H9 (cell line): ENCODE results near the gene ZNF134. TPM values are rescaled to one million over a fixed set of nuclear protein-coding genes. Genes with fewer than 3 reads are reported as not detected.

Experiments used
- DNase-seq: peaks from one replicate; pipeline ENCODE4 v3.0.0-alpha.2; 2017
- H2AFZ ChIP-seq: one replicate; pipeline ENCODE4 v1.6.1; 2013; ENCODE audit warnings: mild to moderate bottlenecking, low read length, control low read depth, moderate library complexity
- H2AK5ac ChIP-seq: 2 replicates; pipeline ENCODE4 v1.6.1; 2013; ENCODE audit warnings: low read length, control low read depth, mixed read lengths; ENCODE audit not compliant: insufficient read length
- H2BK120ac ChIP-seq: one replicate; pipeline ENCODE4 v1.6.1; 2013; ENCODE audit warnings: low read depth, mild to moderate bottlenecking, low read length, control low read depth, inconsistent platforms; ENCODE audit not compliant: poor library complexity, severe bottlenecking
- H2BK12ac ChIP-seq: 2 replicates; pipeline ENCODE4 v1.6.1; 2013; ENCODE audit warnings: low read length, control low read depth, mixed read lengths, low read depth; ENCODE audit not compliant: insufficient read length
- H2BK15ac ChIP-seq: 2 replicates; pipeline ENCODE4 v1.6.1; 2013; ENCODE audit warnings: low read depth, low read length, control low read depth
- H2BK20ac ChIP-seq: one replicate; pipeline ENCODE4 v1.6.1; 2013; ENCODE audit warnings: low read depth, mild to moderate bottlenecking, low read length, control low read depth, inconsistent platforms; ENCODE audit not compliant: poor library complexity, severe bottlenecking
- H2BK5ac ChIP-seq: 2 replicates; pipeline ENCODE4 v1.6.1; 2013; ENCODE audit warnings: low read length, control low read depth, mixed read lengths; ENCODE audit not compliant: insufficient read length
- H3K14ac ChIP-seq: 2 replicates; pipeline ENCODE4 v1.6.1; 2013; ENCODE audit warnings: low read length, control low read depth; ENCODE audit not compliant: insufficient read depth
- H3K18ac ChIP-seq: 2 replicates; pipeline ENCODE4 v1.6.1; 2013; ENCODE audit warnings: low read depth, mild to moderate bottlenecking, mixed read lengths, low read length, control low read depth; ENCODE audit not compliant: insufficient read length
- H3K23ac ChIP-seq: 2 replicates; pipeline ENCODE4 v1.6.1; 2013; ENCODE audit warnings: low read length, control low read depth, mixed read lengths, low read depth; ENCODE audit not compliant: insufficient read length
- H3K23me2 ChIP-seq: 2 replicates; pipeline ENCODE4 v1.6.1; 2013; ENCODE audit warnings: low read depth, mild to moderate bottlenecking, mixed read lengths, low read length, control low read depth; ENCODE audit not compliant: insufficient read length, poor library complexity, severe bottlenecking
- H3K27ac ChIP-seq: 2 replicates; pipeline ENCODE4 v1.5.1; 2013; ENCODE audit warnings: low read length, control low read depth, mixed read lengths, low read depth; ENCODE audit not compliant: insufficient read length
- H3K27me3 ChIP-seq: 2 replicates; pipeline ENCODE4 v1.6.1; 2013; ENCODE audit warnings: low read length, control low read depth, inconsistent platforms; ENCODE audit not compliant: insufficient read depth
- H3K4ac ChIP-seq: 2 replicates; pipeline ENCODE4 v1.6.1; 2013; ENCODE audit warnings: low read depth, mild to moderate bottlenecking, control low read depth, inconsistent platforms, low read length, moderate library complexity
- H3K4me1 ChIP-seq: 2 replicates; pipeline ENCODE4 v1.6.1; 2013; ENCODE audit warnings: low read length, control low read depth, inconsistent platforms; ENCODE audit not compliant: insufficient read depth
- H3K4me2 ChIP-seq: 2 replicates; pipeline ENCODE4 v1.6.1; 2013; ENCODE audit warnings: low read length, control low read depth, mixed read lengths; ENCODE audit not compliant: insufficient read length, insufficient read depth
- H3K56ac ChIP-seq: 2 replicates; pipeline ENCODE4 v1.6.1; 2013; ENCODE audit warnings: low read depth, mild to moderate bottlenecking, mixed read lengths, low read length, control low read depth; ENCODE audit not compliant: insufficient read length
- H3K79me1 ChIP-seq: 2 replicates; pipeline ENCODE4 v1.6.1; 2013; ENCODE audit warnings: low read depth, mild to moderate bottlenecking, moderate library complexity, low read length, control low read depth, inconsistent platforms; ENCODE audit not compliant: insufficient read depth, poor library complexity, severe bottlenecking
- H3K79me2 ChIP-seq: 2 replicates; pipeline ENCODE4 v1.6.1; 2013; ENCODE audit warnings: low read length, control low read depth, inconsistent platforms; ENCODE audit not compliant: insufficient read depth
- H3K9ac ChIP-seq: 2 replicates; pipeline ENCODE4 v1.6.1; 2013; ENCODE audit warnings: low read length, control low read depth, mixed read lengths; ENCODE audit not compliant: insufficient read length; ENCODE audit errors: extremely low read depth
- H3K9me3 ChIP-seq: one replicate; pipeline ENCODE4 v1.6.1; 2013; ENCODE audit warnings: low read depth, low read length, inconsistent platforms; ENCODE audit not compliant: control insufficient read depth
- H3T11ph ChIP-seq: one replicate; pipeline ENCODE4 v1.6.1; 2013; ENCODE audit warnings: mild to moderate bottlenecking, low read length, control low read depth, inconsistent platforms
- H4K20me1 ChIP-seq: one replicate; pipeline ENCODE4 v1.6.1; 2013; ENCODE audit not compliant: control insufficient read depth, insufficient read length, insufficient read depth
- H4K5ac ChIP-seq: 2 replicates; pipeline ENCODE4 v1.6.1; 2013; ENCODE audit warnings: low read depth, mild to moderate bottlenecking, mixed read lengths, low read length, control low read depth; ENCODE audit not compliant: insufficient read length
- H4K8ac ChIP-seq: replicated peaks from 2 replicates; pipeline ENCODE4 v1.6.1; 2013; ENCODE audit warnings: low read length, control low read depth, mixed read lengths, low read depth; ENCODE audit not compliant: insufficient read length
- H4K91ac ChIP-seq: 2 replicates; pipeline ENCODE4 v1.6.1; 2013; ENCODE audit warnings: low read depth, mild to moderate bottlenecking, moderate library complexity, mixed read lengths, low read length, control low read depth; ENCODE audit not compliant: insufficient read length
- H3K27ac Mint-ChIP-seq, 3 experiments: 2 replicates in 2 of 3; 3 replicates in 1 of 3; pipeline ENCODE4 v1.8.0; 2020 to 2021; ENCODE audit warnings: mixed read lengths in 3 of 3, mild to moderate bottlenecking in 1 of 3, moderate library complexity in 1 of 3
- H3K27me3 Mint-ChIP-seq: 2 replicates; pipeline ENCODE4 v1.8.0; 2021; ENCODE audit warnings: low read depth, mild to moderate bottlenecking, moderate library complexity, mixed read lengths
- H3K36me3 Mint-ChIP-seq, 3 experiments: 2 replicates in 2 of 3; 3 replicates in 1 of 3; pipeline ENCODE4 v1.8.0; 2020 to 2021; ENCODE audit warnings: low read depth in 3 of 3, mixed read lengths in 3 of 3; ENCODE audit not compliant: insufficient read depth in 1 of 3
- H3K4me1 Mint-ChIP-seq, 2 experiments: 2 replicates each; pipeline ENCODE4 v1.8.0; 2020; ENCODE audit warnings: mixed read lengths in 2 of 2
- H3K4me3 Mint-ChIP-seq, 2 experiments: 2 replicates in 1 of 2; 3 replicates in 1 of 2; pipeline ENCODE4 v1.8.0; 2020 to 2021; ENCODE audit warnings: mild to moderate bottlenecking in 2 of 2, mixed read lengths in 2 of 2, moderate library complexity in 1 of 2
- H3K9me3 Mint-ChIP-seq, 2 experiments: 2 replicates in 1 of 2; 3 replicates in 1 of 2; pipeline ENCODE4 v1.8.0; 2020; ENCODE audit warnings: mild to moderate bottlenecking in 2 of 2, mixed read lengths in 2 of 2, moderate library complexity in 1 of 2
- CTCF ChIP-seq: fragments of 200-600 bp; sonication (generic); conservative IDR thresholded peaks from 3 replicates; pipeline ENCODE4 v1.8.0; 2021; ENCODE audit warnings: antibody characterized with exemption, mild to moderate bottlenecking
- WGBS: extraction: QIAGEN DNeasy Blood & Tissue Kit; methylation state at CpG from one replicate; pipeline ENCODE4 v1.1.7; 2013; ENCODE audit warnings: missing lambda C conversion rate, low lambda C conversion rate, mixed read lengths; ENCODE audit not compliant: insufficient read length; ENCODE audit errors: extremely low coverage; 5-methylcytosine and 5-hydroxymethylcytosine counted together
- total RNA-seq: library from RNA; stranded (reverse); gene quantifications from 2 replicates; pipeline ENCODE4 v1.2.1, GENCODE V29; 2021

ZNF134 gene
- total RNA-seq, 1 experiment from 2014 or later, result 44.1 TPM

GRCh38 chr19:57620673-57621348, 6.8 kb downstream of the ZNF134 start:
- TF ChIP-seq CTCF, result no peak
- H3K36me3 Mint-ChIP-seq, result peaks cover 94 to 98% (median 97%) of the 10 kb centered on the region in 3 experiments
- H2BK5ac ChIP-seq, result no peak overlapping the region
- peaks cover 32% of the 10 kb centered on the region; the same call in 1 of the 2 replicates for H3K79me2 ChIP-seq
- H2BK12ac ChIP-seq, result no peak overlapping the region
- H4K5ac ChIP-seq, result no peak overlapping the region
- H3K4me1 Mint-ChIP-seq, result no peaks in the 10 kb centered on the region
- H3K27ac ChIP-seq, result no peak overlapping the region
- H3K27me3 ChIP-seq, result no peaks in the 10 kb centered on the region
- H3K9me3 ChIP-seq, result peaks cover 71% of the 10 kb centered on the region
- no peak overlapping the region for H3K27ac Mint-ChIP-seq
- H3K56ac ChIP-seq, result no peak overlapping the region
- WGBS, result no CpG with 5 or more reads among the region's 10 CpGs
- H3K14ac ChIP-seq, result no peak overlapping the region
- H3K79me1 ChIP-seq, result peaks cover 10% of the 10 kb centered on the region
- no peaks in the 10 kb centered on the region; the same call in none of the 2 replicates for H3K27me3 Mint-ChIP-seq
- H3K23ac ChIP-seq, result no peak overlapping the region
- no peak overlapping the region for H3K4ac ChIP-seq
- no peaks in the 10 kb centered on the region for H3K23me2 ChIP-seq
- no peak overlapping the region for H4K8ac ChIP-seq
- no peak overlapping the region for H2AK5ac ChIP-seq
- no peak overlapping the region for H3K4me2 ChIP-seq
- no peak overlapping the region for H3K9ac ChIP-seq
- H3K18ac ChIP-seq, result no peak overlapping the region
- no peak overlapping the region for H3T11ph ChIP-seq
- H3K9me3 Mint-ChIP-seq, result peaks cover 93 to 98% of the 10 kb centered on the region in 2 experiments
- no peak overlapping the region for H4K91ac ChIP-seq
- H2BK15ac ChIP-seq, result no peak overlapping the region
- no peak overlapping the region for H3K4me3 Mint-ChIP-seq
- H4K20me1 ChIP-seq, result no peaks in the 10 kb centered on the region
- DNase-seq, result no peak
- no peak overlapping the region for H2BK20ac ChIP-seq
- H2AFZ ChIP-seq, result no peak overlapping the region
- no peaks in the 10 kb centered on the region for H3K4me1 ChIP-seq
- no peak overlapping the region for H2BK120ac ChIP-seq
